HCT116 (cell line): ENCODE results near the gene NSMCE1.

Source experiments
- CTCF ChIP-seq, 3 experiments: fragments of 200-600 bp in 1 of 3; sonication (generic) in 1 of 3; IDR thresholded peaks in 2 of 3; conservative IDR thresholded peaks in 1 of 3; 2 replicates each; pipeline ENCODE4 v1.5.1; 2012 to 2017; ENCODE audit warnings: low read depth in 2 of 3, low read length in 2 of 3, antibody characterized with exemption in 1 of 3, borderline replicate concordance in 1 of 3, control low read depth in 1 of 3, mild to moderate bottlenecking in 1 of 3, mixed read lengths in 1 of 3, mixed run types in 1 of 3, moderate library complexity in 1 of 3; ENCODE audit not compliant: insufficient read depth in 1 of 3
- EGR1 ChIP-seq: IDR thresholded peaks from 2 replicates; pipeline ENCODE4 v1.6.1; 2012; ENCODE audit warnings: low read depth
- EZH2phosphoT487 ChIP-seq: fragments of 200-600 bp; IDR thresholded peaks from 2 replicates; pipeline ENCODE4 v1.6.1; 2018; ENCODE audit warnings: antibody characterized with exemption, borderline replicate concordance
- FOSL1 ChIP-seq: IDR thresholded peaks from 2 replicates; pipeline ENCODE4 v1.6.1; 2012; ENCODE audit warnings: low read depth
- MAX ChIP-seq: IDR thresholded peaks from 2 replicates; pipeline ENCODE4 v1.6.1; 2012
- POLR2A ChIP-seq: IDR thresholded peaks from 2 replicates; pipeline ENCODE4 v1.7.0; 2011; ENCODE audit warnings: borderline replicate concordance; ENCODE audit not compliant: insufficient read depth, insufficient read length; ENCODE audit errors: extremely low read depth
- REST ChIP-seq: IDR thresholded peaks from 2 replicates; pipeline ENCODE4 v1.6.1; 2012; ENCODE audit warnings: low read depth
- ZBTB33 ChIP-seq: IDR thresholded peaks from 2 replicates; pipeline ENCODE4 v1.6.1; 2011; ENCODE audit warnings: mild to moderate bottlenecking, low read length, moderate library complexity; ENCODE audit not compliant: insufficient replicate concordance; ENCODE audit errors: extremely low read depth

GRCh38 chr16:27291722-27292240, 23.2 kb upstream of the NSMCE1 start:
- TF ChIP-seq CTCF (IDR thresholded peaks at IDR 0.05 in 2 of 3, conservative IDR thresholded peaks at IDR 0.05 in 1 of 3; ENCODE audit: borderline replicate concordance in 1 of 3, insufficient read depth in 1 of 3, low read depth in 2 of 3, low read length in 2 of 3) = no peak
- no peak for TF ChIP-seq POLR2A
- no peak for TF ChIP-seq EZH2phosphoT487
- TF ChIP-seq FOSL1 = no peak
- no peak for TF ChIP-seq ZBTB33
- TF ChIP-seq REST = no peak
- TF ChIP-seq MAX = no peak
- TF ChIP-seq EGR1 = no peak
